Sigmoid colon (tissue), 4 donors: ENCODE data around the gene THRA.

Experiments
- POLR2A ChIP-seq, 2 donors: fragments of 450-650 bp; IDR thresholded peaks; one replicate each; pipeline ENCODE4 v1.6.1; 2016; ENCODE audit warnings: antibody characterized with exemption in 2 of 2, mild to moderate bottlenecking in 2 of 2, moderate library complexity in 2 of 2
- POLR2AphosphoS5 ChIP-seq, 4 donors: sonication (generic); formaldehyde crosslinking; IDR thresholded peaks; one replicate each; pipeline ENCODE4 v1.6.1; 2017; ENCODE audit warnings: antibody characterized with exemption in 4 of 4
- TF ChIP-seq, protein P1 (sequence below), 4 experiments: fragments of 450-650 bp in 3 of 4; fragments of 200-600 bp in 1 of 4; IDR thresholded peaks; one replicate each; pipeline ENCODE4 v1.5.1; 2016 to 2019; ENCODE audit warnings: antibody characterized with exemption in 4 of 4, mild to moderate bottlenecking in 3 of 4, moderate library complexity in 2 of 4

DNA sequence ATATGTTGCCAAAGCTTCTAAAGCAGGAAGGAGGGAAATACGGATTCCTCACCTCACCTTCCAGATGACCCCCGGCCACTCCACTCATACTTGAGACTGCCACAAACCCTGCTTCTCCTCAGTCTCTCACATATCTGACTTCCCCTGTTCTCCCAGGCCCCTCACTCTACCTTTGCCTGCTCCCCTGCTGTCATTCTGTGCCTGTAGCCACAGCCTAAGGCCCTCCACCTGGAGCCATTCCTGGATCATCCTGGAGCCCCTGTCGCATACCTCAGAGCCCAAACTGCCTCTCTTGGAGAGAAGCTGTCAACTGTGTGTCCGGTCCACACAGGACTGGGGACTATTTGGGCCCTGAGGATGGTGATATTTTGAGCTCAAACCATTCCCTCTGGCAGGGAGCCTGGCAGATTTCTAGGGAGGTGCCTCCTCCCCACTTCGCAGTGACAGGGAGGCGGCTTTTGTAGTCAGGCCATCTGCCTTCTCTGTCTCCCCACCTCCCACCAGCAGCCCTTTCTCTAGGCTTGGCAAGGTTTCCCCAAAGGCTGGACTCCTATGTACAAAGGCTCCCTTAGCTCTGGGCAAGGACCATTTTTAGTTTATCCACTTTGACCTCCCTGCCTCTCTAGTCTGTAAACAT, 6.3 kb upstream of the THRA start:
- TF ChIP-seq POLR2A (IDR thresholded peaks at IDR 0.05) (no peak), POLR2AphosphoS5 (IDR thresholded peaks at IDR 0.05) (no peak)
- TF ChIP-seq, protein P1, sequence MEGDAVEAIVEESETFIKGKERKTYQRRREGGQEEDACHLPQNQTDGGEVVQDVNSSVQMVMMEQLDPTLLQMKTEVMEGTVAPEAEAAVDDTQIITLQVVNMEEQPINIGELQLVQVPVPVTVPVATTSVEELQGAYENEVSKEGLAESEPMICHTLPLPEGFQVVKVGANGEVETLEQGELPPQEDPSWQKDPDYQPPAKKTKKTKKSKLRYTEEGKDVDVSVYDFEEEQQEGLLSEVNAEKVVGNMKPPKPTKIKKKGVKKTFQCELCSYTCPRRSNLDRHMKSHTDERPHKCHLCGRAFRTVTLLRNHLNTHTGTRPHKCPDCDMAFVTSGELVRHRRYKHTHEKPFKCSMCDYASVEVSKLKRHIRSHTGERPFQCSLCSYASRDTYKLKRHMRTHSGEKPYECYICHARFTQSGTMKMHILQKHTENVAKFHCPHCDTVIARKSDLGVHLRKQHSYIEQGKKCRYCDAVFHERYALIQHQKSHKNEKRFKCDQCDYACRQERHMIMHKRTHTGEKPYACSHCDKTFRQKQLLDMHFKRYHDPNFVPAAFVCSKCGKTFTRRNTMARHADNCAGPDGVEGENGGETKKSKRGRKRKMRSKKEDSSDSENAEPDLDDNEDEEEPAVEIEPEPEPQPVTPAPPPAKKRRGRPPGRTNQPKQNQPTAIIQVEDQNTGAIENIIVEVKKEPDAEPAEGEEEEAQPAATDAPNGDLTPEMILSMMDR (IDR thresholded peaks at IDR 0.05) = no peak
